Thyroid gland (tissue), 4 donors: ENCODE measurements around the gene ETV3. TPM values are rescaled to one million over a fixed set of nuclear protein-coding genes. Genes with fewer than 3 reads are reported as not detected.

Experiments
- DNase-seq, 2 donors: peaks; one replicate each; pipeline ENCODE4 v3.0.0-alpha.2; 2019
- H3K27ac ChIP-seq, 3 donors: fragments of 200-600 bp; sonication (generic); 1 replicate in 2 of 3; 2 replicates in 1 of 3; pipeline ENCODE4 v1.5.1; 2016 to 2019; ENCODE audit warnings: mild to moderate bottlenecking in 1 of 3, moderate library complexity in 1 of 3
- H3K27me3 ChIP-seq: fragments of 200-600 bp; sonication (generic); one replicate; pipeline ENCODE4 v1.5.1; 2019
- H3K36me3 ChIP-seq, 2 donors: fragments of 200-600 bp; sonication (generic); one replicate each; pipeline ENCODE4 v1.5.1; 2016 to 2019
- H3K4me1 ChIP-seq, 2 donors: fragments of 200-600 bp; sonication (generic); one replicate each; pipeline ENCODE4 v1.5.1; 2017 to 2019
- H3K4me3 ChIP-seq, 3 donors: fragments of 200-600 bp; sonication (generic); replicated peaks in 1 of 3; 1 replicate in 2 of 3; 2 replicates in 1 of 3; pipeline ENCODE4 v1.5.1; 2016; ENCODE audit warnings: mild to moderate bottlenecking in 1 of 3
- H3K9me3 ChIP-seq: fragments of 200-600 bp; sonication (generic); one replicate; pipeline ENCODE4 v1.5.1; 2017
- POLR2A ChIP-seq, 2 donors: fragments of 450-650 bp; IDR thresholded peaks; one replicate each; pipeline ENCODE4 v1.6.1; 2017; ENCODE audit warnings: antibody characterized with exemption in 2 of 2, mild to moderate bottlenecking in 2 of 2, moderate library complexity in 1 of 2
- WGBS, 2 donors: methylation state at CpG; one replicate each; pipeline ENCODE4 v1.1.5; 2017; 5-methylcytosine and 5-hydroxymethylcytosine counted together
- intact Hi-C: fragments of 100-400 bp; cut with DNase I; formaldehyde crosslinking; loops from one replicate; pipeline ENCODE4 v1.15.1; 2023
- total RNA-seq, 4 donors: library from RNA; depleted of rRNA; stranded (reverse); fragments of >200 nt; gene quantifications; one replicate each; pipeline ENCODE4 v1.2.3, GENCODE V29; 2016
- TF ChIP-seq, protein P1 (sequence below), 6 experiments: fragments of 200-600 bp in 3 of 6; fragments of 450-650 bp in 3 of 6; sonication (generic) in 3 of 6; IDR thresholded peaks; one replicate each; pipeline ENCODE4 v1.5.1; 2016 to 2019; ENCODE audit warnings: antibody characterized with exemption in 6 of 6, mild to moderate bottlenecking in 2 of 6, inconsistent platforms in 1 of 6, moderate library complexity in 1 of 6

ETV3 gene
- total RNA-seq, 4 donors from 2014 or later = 15.7 to 24.3 (median 16.0) TPM

DNA sequence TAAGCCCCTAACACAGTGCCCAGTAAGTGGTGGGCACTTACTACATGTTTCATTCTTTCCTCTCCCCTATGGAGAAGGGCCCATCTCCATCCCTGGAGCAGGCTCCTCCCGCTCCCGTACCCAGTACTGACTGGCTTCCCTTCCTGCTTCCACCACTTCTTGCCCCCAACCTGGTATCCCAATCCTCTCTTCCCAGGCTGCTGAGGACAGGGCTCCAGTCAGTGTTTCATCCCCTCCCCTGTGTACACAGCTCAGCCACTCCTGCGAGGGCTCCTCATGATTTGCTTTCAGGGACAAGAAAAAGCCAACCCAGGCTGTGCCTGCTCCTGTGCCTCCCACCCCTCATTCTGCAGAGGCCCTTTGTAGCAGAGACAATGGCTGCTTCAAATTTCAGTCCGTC, 20.8 kb upstream of the ETV3 start:
- intact Hi-C loops = no loop called here
- Histone ChIP-seq H3K9me3 (no peaks in the 10 kb centered on the region), H3K4me3 (no peak overlapping the region), H3K27ac (no peak overlapping the region), H3K27me3 (no peaks in the 10 kb centered on the region), H3K36me3 (no peaks in the 10 kb centered on the region), H3K4me1 (peaks cover 7 to 42% of the 10 kb centered on the region in 2 donors)
- 74 to 80% methylated on average over 4 of the region's 4 CpGs for WGBS, 2 donors
- no peak for TF ChIP-seq POLR2A (IDR thresholded peaks at IDR 0.05)
- TF ChIP-seq, protein P1, sequence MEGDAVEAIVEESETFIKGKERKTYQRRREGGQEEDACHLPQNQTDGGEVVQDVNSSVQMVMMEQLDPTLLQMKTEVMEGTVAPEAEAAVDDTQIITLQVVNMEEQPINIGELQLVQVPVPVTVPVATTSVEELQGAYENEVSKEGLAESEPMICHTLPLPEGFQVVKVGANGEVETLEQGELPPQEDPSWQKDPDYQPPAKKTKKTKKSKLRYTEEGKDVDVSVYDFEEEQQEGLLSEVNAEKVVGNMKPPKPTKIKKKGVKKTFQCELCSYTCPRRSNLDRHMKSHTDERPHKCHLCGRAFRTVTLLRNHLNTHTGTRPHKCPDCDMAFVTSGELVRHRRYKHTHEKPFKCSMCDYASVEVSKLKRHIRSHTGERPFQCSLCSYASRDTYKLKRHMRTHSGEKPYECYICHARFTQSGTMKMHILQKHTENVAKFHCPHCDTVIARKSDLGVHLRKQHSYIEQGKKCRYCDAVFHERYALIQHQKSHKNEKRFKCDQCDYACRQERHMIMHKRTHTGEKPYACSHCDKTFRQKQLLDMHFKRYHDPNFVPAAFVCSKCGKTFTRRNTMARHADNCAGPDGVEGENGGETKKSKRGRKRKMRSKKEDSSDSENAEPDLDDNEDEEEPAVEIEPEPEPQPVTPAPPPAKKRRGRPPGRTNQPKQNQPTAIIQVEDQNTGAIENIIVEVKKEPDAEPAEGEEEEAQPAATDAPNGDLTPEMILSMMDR (IDR thresholded peaks at IDR 0.05) = no peak
- no peak for DNase-seq

DNA sequence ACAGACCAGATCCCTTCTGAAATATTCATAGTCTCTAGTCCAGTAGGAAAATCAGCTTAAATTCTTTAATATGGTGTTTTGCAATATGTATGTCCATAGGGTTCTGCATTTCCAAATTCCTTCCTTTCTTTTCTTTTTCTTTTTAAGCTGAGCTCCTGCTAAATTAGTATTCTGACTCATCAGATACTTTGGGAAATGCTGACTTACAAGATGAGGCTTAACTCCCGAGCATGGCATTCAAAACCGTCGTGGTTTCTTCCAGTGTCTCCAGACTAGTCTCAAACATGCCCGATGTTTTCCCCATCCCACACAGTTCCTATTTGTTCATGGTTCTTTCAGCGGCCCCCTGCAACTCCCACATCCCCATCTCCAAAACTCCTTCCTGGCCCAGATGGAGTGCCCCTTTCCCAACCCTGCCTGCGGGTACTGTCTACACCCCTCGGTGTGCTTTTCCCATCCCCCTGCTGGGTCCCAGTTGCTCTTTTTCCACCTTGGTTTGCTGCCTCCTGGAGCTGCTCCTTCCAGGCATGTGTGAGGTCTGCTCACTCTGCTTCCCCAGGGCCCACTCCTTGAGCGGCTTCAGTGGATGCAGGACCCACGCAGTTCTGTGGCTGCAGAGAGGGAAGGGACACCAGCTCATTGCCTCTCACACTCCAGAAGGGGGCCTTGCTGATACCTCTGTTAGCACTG, 19.5 kb upstream of the ETV3 start:
- Histone ChIP-seq H3K9me3 (no peaks in the 10 kb centered on the region), H3K4me1 (peaks cover 7 to 32% of the 10 kb centered on the region in 2 donors), H3K27me3 (no peaks in the 10 kb centered on the region), H3K4me3 (no peak overlapping the region), H3K27ac (no peak overlapping the region), H3K36me3 (no peaks in the 10 kb centered on the region)
- WGBS, 2 donors = 67 to 74% methylated on average over 9 of the region's 9 CpGs
- TF ChIP-seq, protein P1 (IDR thresholded peaks at IDR 0.05) = no peak
- no peak for TF ChIP-seq POLR2A (IDR thresholded peaks at IDR 0.05)
- intact Hi-C loops = loop anchor here (2.0 kb wide), 1 partner anchor 67 kb away; no protein-coding TSS in a partner anchor
- no peak for DNase-seq

DNA sequence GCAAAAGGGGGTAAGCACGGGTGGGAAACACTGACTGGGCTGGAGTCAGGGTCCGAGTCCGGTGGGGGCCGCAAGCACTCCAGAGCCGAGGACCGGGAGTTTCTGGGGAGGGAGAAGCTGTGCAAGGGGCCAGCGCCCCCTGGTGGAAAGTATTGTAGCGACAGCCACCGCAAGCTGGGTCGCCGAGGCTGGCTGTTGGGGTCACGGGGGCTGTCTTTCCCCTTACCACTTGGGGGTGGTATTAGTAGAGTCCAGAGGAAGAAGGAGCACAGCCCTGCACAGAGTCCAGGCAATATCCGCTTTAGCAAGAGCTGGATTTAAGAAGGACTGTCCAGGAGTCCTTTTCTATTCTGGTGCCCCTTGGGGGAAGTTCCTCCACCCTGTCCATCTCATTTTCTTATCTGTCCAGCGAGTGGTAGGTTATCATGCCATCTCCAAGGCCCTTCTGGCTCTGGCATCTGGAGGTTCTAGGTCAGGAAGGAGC, 17.9 kb upstream of the ETV3 start:
- 3% methylated on average over 14 of the region's 14 CpGs for WGBS, 2 donors
- no peaks in the 10 kb centered on the region for H3K36me3 ChIP-seq
- TF ChIP-seq, protein P1 (IDR thresholded peaks at IDR 0.05) = peak; percentile 86 to 97 (median 90)
- TF ChIP-seq POLR2A (IDR thresholded peaks at IDR 0.05) = no peak
- no peaks in the 10 kb centered on the region for H3K27me3 ChIP-seq
- no peak overlapping the region for H3K27ac ChIP-seq
- intact Hi-C loops = loop anchor here (2.0 kb wide), 1 partner anchor 65 kb away; no protein-coding TSS in a partner anchor
- H3K9me3 ChIP-seq = no peaks in the 10 kb centered on the region
- peak; percentile 64 to 67 for DNase-seq
- peak overlapping the region in 1 of 3 donors; percentile 17 for H3K4me3 ChIP-seq
- H3K4me1 ChIP-seq = peaks cover 7 to 20% of the 10 kb centered on the region in 2 donors

DNA sequence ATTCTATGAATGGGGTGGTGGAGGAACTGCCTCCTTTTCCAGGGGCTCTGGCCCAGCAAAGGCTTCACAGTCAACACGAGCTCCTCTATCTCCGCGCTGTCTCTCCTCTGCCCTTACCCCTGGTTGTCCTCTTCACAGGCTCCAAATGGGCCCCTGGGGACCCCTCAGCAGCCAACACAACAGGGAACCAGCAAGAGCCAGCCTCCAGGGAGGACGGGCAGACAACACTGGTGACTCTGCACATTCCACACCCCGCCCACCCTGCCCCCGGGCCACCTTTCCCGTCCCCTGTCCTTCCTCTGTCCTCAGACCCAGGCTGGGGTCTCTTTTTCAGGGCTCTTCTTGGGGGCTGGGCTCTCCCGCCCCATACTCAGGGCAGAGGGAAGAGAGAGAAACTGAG, 17.5 kb upstream of the ETV3 start:
- H3K36me3 ChIP-seq = no peaks in the 10 kb centered on the region
- 15 to 19% methylated on average over 2 to 8 of the region's 8 CpGs for WGBS, 2 donors
- TF ChIP-seq, protein P1 (IDR thresholded peaks at IDR 0.05) = no peak
- TF ChIP-seq POLR2A (IDR thresholded peaks at IDR 0.05) = no peak
- no peak for DNase-seq
- intact Hi-C loops = loop anchor here (2.0 kb wide), 1 partner anchor 65 kb away; no protein-coding TSS in a partner anchor
- H3K27me3 ChIP-seq = no peaks in the 10 kb centered on the region
- no peaks in the 10 kb centered on the region for H3K9me3 ChIP-seq
- H3K27ac ChIP-seq = no peak overlapping the region
- peak overlapping the region in 1 of 3 donors; percentile 17 for H3K4me3 ChIP-seq
- peaks cover 7 to 20% of the 10 kb centered on the region in 2 donors for H3K4me1 ChIP-seq

DNA sequence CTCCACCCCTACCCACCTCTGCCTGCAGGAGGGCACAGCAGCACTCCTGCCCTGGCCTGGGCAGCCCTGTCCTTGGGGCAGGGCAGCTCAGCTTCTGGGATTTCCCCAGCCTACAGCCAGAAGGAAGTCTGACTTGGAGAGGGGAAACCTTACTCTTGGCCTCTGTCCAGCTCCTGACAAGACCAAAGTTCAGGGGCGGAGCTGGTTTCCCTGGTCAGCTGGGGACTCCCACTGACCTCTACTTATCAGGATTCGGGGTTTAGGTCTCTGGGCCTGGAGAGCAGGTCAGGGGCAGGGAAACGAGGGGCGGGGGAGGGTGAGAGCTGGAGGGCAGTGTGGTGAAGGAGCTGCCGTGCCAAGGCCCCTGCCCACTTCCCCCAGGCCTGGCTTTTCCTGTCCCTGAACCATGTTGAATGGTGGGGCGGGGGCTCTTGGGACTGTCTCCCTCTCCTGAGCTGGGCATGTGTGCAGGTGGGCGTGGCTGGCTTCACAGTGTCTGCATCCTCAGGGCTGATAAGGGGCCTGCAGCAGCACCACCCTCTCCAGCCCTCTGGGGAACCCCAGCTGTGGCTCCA, 16.8 kb upstream of the ETV3 start:
- Histone ChIP-seq H3K9me3 (no peaks in the 10 kb centered on the region), H3K27me3 (no peaks in the 10 kb centered on the region), H3K4me3 (no peak overlapping the region), H3K36me3 (no peaks in the 10 kb centered on the region), H3K27ac (no peak overlapping the region), H3K4me1 (peaks cover 7 to 20% of the 10 kb centered on the region in 2 donors)
- TF ChIP-seq, protein P1 (IDR thresholded peaks at IDR 0.05) = no peak
- TF ChIP-seq POLR2A (IDR thresholded peaks at IDR 0.05) = no peak
- peak; percentile 20 to 23 for DNase-seq
- 36 to 57% methylated on average over 6 of the region's 7 CpGs for WGBS, 2 donors
- intact Hi-C loops = no loop called here
